Measurements from ENCODE around the gene HEXD. TPM values are rescaled to one million over a fixed set of nuclear protein-coding genes. Genes with fewer than 3 reads are reported as not detected.
"Not testable (repeated sequence)": the region's sequence is repeated elsewhere in the genome, so short reads cannot be mapped to it uniquely, and the experiment has no call there.

HEXD gene
- total RNA-seq, 2 donors from 2014 or later = 32.2 to 33.4 TPM

- DNase-seq (no peak), ATAC-seq (no peak)
- H3K9me3 ChIP-seq (ENCODE audit: control insufficient read depth, low read length, poor library complexity, severe bottlenecking) = no peaks in the 10 kb centered on the region
- H3K27ac Mint-ChIP-seq = peak overlapping the region; percentile 63
- no peak overlapping the region for H3K4me3 Mint-ChIP-seq
- no peaks in the 10 kb centered on the region for H3K27me3 Mint-ChIP-seq
- peaks cover 8% of the 10 kb centered on the region for H3K4me1 Mint-ChIP-seq
- H3K36me3 Mint-ChIP-seq (ENCODE audit: low read depth) = no peaks in the 10 kb centered on the region
These were observed 9.2 kb upstream of the HEXD start for GRCh38 chr17:82408938-82409318.

DNA sequence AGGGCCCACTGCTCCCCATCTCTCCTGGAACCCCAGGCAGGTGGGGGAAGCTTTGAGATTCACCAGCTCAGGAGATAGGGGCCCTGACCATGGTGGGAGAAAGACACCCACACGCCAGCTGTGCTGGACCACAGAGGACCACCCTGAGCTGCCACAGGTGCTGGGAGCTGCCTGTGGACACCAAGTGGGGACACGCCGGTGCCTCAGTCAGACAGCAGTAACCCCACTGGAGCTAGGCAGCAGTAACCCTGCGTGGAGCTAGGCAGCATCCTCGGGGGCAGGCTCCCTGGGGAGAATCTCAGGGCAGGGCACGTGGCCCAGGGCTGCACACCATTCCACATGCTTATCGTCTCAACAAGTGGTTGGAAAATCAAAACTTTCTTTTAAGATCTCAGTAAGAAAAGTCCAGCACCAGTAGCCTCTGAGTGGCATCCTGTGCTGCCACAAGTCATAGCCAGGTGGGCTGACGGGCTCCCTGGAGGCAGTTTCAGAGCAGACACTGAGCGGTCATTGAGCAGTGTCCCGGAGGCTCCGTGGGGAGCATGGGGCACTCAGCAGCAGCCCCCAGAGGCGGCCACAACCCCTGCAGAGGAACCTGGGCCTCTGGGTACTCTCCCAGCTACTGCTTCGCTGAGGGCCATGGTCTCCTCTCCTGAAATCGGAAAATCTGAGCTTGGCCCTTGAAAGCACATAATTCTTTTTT lies 8.0 kb upstream of the HEXD start:
- H3K4me1 Mint-ChIP-seq = peaks cover 16% of the 10 kb centered on the region
- no peak for ATAC-seq
- H3K27ac Mint-ChIP-seq = no peak overlapping the region
- no peak overlapping the region for H3K4me3 Mint-ChIP-seq
- no peak for DNase-seq
- H3K36me3 Mint-ChIP-seq (ENCODE audit: low read depth) = no peaks in the 10 kb centered on the region
- H3K9me3 ChIP-seq (ENCODE audit: control insufficient read depth, low read length, poor library complexity, severe bottlenecking) = no peaks in the 10 kb centered on the region
- H3K27me3 Mint-ChIP-seq = no peaks in the 10 kb centered on the region

DNA sequence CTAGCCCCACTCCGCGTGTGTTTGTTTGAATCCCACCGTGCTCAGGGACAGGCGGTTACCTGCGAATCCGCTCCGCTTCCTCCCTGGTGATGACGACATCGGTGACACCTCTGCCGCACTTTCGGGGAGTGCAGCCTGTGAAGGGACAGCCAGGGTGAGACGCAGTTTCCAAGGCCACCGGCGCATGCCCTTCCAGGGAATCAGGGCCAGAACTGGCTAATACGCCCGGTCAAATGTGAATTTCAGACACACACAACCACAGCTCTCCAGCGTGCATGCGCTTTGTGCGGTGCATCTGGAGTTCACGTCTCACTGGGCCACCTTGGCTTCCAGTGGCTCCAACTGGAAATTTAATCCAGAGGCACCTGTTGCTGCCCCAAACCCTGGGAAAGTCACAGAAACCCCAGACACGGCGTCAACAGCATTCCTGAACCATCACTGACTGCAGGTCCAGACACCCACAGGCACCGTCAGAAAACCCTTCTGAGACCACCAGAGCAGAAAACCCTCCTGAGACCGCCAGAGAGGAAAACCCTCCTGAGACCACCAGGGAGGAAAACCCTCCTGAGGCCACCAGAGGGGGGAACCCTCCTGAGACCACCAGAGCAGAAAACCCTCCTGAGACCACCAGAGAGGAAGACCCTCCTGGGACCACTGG lies 6.6 kb upstream of the HEXD start:
- H3K9me3 ChIP-seq (ENCODE audit: control insufficient read depth, low read length, poor library complexity, severe bottlenecking) = no peaks in the 10 kb centered on the region
- no peak overlapping the region for H3K4me3 Mint-ChIP-seq
- no peaks in the 10 kb centered on the region for H3K36me3 Mint-ChIP-seq (ENCODE audit: low read depth)
- DNase-seq = no peak
- no peak for ATAC-seq
- no peaks in the 10 kb centered on the region for H3K27me3 Mint-ChIP-seq
- peaks cover 19% of the 10 kb centered on the region for H3K4me1 Mint-ChIP-seq
- H3K27ac Mint-ChIP-seq = no peak overlapping the region

- not testable (repeated sequence) for H3K36me3 Mint-ChIP-seq (ENCODE audit: low read depth); H3K27ac Mint-ChIP-seq; DNase-seq; H3K4me3 Mint-ChIP-seq; ATAC-seq; H3K9me3 ChIP-seq (ENCODE audit: control insufficient read depth, low read length, poor library complexity, severe bottlenecking); H3K27me3 Mint-ChIP-seq
- H3K4me1 Mint-ChIP-seq = peaks cover 19% of the 10 kb centered on the region
These were observed 6.1 kb upstream of the HEXD start for GRCh38 chr17:82412081-82412480.

- H3K36me3 Mint-ChIP-seq (ENCODE audit: low read depth) = no peaks in the 10 kb centered on the region
- H3K27me3 Mint-ChIP-seq = no peaks in the 10 kb centered on the region
- peaks cover 19% of the 10 kb centered on the region for H3K4me1 Mint-ChIP-seq
- H3K4me3 Mint-ChIP-seq = no peak overlapping the region
- ATAC-seq = no peak
- no peaks in the 10 kb centered on the region for H3K9me3 ChIP-seq (ENCODE audit: control insufficient read depth, low read length, poor library complexity, severe bottlenecking)
- H3K27ac Mint-ChIP-seq = no peak overlapping the region
- no peak for DNase-seq
These were observed 5.3 kb upstream of the HEXD start for GRCh38 chr17:82412535-82413520.

DNA sequence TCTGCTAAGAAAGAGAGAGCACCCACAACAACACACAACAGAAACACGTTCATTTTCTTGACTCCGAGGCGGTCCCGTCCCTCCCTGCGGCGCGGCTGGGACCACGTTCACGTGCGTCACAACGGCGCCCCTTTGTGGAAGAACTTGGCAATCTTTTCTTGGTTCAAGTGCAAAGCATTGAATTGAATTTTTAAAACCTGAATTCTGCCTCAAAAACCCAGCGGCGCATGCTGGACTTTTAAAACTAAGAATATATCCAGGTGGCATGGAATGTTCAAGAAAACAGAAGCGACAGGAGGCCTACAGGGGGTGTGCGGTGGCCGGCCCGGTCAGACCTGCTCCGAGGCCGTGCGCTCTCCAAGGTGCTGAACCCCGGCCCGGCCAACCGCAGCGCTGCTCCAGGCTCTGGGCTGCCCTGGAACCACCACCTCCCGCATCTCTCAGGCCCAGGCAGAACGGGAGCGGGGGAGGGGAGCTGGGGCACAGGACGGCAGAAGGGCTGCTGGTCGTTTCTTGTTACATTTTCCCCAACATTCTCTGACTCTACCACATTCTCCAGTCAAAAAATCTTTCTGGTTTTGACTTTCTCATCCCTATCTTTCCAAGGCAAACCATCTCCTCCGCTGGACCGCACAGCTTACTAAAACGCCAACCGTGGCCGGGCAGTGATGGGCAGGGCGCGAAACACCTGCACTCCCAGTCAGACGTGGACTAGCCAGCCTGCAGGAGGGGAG lies 3.4 kb upstream of the HEXD start:
- no peaks in the 10 kb centered on the region for H3K36me3 Mint-ChIP-seq (ENCODE audit: low read depth)
- ATAC-seq = peak; percentile 19
- no peaks in the 10 kb centered on the region for H3K27me3 Mint-ChIP-seq
- H3K4me3 Mint-ChIP-seq = peak overlapping the region; percentile 21
- H3K4me1 Mint-ChIP-seq = peaks cover 17% of the 10 kb centered on the region
- no peaks in the 10 kb centered on the region for H3K9me3 ChIP-seq (ENCODE audit: control insufficient read depth, low read length, poor library complexity, severe bottlenecking)
- H3K27ac Mint-ChIP-seq = peak overlapping the region; percentile 59
- DNase-seq = peak; percentile 38 to 63 (median 58)

DNA sequence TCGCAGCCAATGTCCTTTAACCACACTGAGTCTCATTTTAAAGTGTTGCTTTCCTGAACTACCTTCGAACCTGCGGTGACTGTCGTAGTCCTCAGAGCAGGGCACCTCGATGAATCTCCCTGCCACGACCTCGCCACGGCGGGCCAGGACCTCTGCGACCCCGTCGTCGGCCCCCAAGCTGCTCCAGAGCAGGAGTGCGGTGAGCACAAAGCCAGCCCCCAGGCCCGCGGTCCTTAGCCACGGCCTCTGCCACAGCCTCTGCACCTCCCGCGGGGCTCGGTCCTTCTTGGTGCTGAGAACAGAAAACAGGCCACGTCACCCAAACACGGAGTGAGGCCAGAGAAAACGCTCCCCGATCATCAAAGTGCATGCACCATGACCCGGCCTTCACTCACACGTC lies 2.8 kb upstream of the HEXD start:
- peak overlapping the region; percentile 59 for H3K27ac Mint-ChIP-seq
- no peaks in the 10 kb centered on the region for H3K9me3 ChIP-seq (ENCODE audit: control insufficient read depth, low read length, poor library complexity, severe bottlenecking)
- peak overlapping the region; percentile 67 for H3K4me3 Mint-ChIP-seq
- ATAC-seq (no peak), DNase-seq (no peak)
- H3K27me3 Mint-ChIP-seq = no peaks in the 10 kb centered on the region
- H3K4me1 Mint-ChIP-seq = peaks cover 23% of the 10 kb centered on the region
- H3K36me3 Mint-ChIP-seq (ENCODE audit: low read depth) = no peaks in the 10 kb centered on the region

DNA sequence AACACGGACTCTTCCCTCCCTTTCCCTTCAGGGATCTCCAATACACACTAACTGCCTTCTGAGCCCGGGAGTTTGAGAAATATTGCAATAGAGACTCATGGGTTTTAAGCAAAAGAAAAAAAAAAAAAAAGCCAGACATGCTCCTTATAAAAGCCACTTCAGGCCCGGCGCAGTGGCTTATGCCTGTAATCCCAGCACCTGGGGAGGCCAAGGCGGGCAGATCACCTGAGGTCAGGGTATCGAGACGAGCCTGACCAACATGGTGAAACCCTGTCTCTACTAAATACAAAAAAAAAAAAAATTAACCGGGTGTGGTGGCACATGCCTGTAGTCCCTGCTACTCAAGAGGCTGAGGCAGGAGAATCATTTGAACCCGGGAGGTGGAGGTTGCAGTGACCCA lies 2.4 kb upstream of the HEXD start:
- Mint-ChIP-seq H3K4me3 (peak overlapping the region; percentile 67), H3K27ac (peak overlapping the region; percentile 11), H3K4me1 (peaks cover 23% of the 10 kb centered on the region), H3K27me3 (no peaks in the 10 kb centered on the region), H3K36me3 (ENCODE audit: low read depth) (no peaks in the 10 kb centered on the region)
- no peak for ATAC-seq
- no peak for DNase-seq
- no peaks in the 10 kb centered on the region for H3K9me3 ChIP-seq (ENCODE audit: control insufficient read depth, low read length, poor library complexity, severe bottlenecking)

DNA sequence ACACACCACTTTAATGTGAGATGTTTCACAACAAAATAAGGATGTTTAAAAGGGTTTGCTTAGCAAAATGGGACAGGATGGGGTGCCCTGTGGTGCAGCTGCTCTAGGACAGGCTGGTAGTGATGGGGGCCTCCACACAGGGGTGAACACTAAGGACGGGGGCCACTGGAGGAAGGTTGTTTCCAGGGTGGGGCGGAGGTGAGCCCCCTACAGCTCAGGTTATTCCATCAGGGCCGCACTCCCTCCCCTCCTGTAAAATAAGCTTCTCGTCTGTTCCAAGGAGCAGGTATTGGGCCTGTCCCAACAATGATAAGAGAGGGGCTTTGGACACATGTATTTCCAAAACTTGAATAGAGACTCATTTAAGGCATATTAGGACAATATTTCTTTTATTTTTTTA lies 1.9 kb upstream of the HEXD start:
- H3K9me3 ChIP-seq (ENCODE audit: control insufficient read depth, low read length, poor library complexity, severe bottlenecking) = no peaks in the 10 kb centered on the region
- Mint-ChIP-seq H3K4me3 (no peak overlapping the region), H3K27me3 (no peaks in the 10 kb centered on the region), H3K27ac (no peak overlapping the region), H3K36me3 (ENCODE audit: low read depth) (no peaks in the 10 kb centered on the region), H3K4me1 (peaks cover 23% of the 10 kb centered on the region)
- ATAC-seq (no peak), DNase-seq (no peak)

- no peaks in the 10 kb centered on the region for H3K9me3 ChIP-seq (ENCODE audit: control insufficient read depth, low read length, poor library complexity, severe bottlenecking)
- DNase-seq = no peak
- H3K36me3 Mint-ChIP-seq (ENCODE audit: low read depth) = no peaks in the 10 kb centered on the region
- H3K4me1 Mint-ChIP-seq = peaks cover 23% of the 10 kb centered on the region
- H3K27ac Mint-ChIP-seq = no peak overlapping the region
- no peak for ATAC-seq
- no peaks in the 10 kb centered on the region for H3K27me3 Mint-ChIP-seq
- H3K4me3 Mint-ChIP-seq = no peak overlapping the region
These were observed 1.4 kb upstream of the HEXD start for GRCh38 chr17:82416771-82417170.

- H3K4me3 Mint-ChIP-seq = peak overlapping the region; percentile 85
- ATAC-seq (no peak), DNase-seq (no peak)
- H3K27me3 Mint-ChIP-seq = no peaks in the 10 kb centered on the region
- H3K27ac Mint-ChIP-seq = peak overlapping the region; percentile 71
- peaks cover 21% of the 10 kb centered on the region for H3K4me1 Mint-ChIP-seq
- H3K9me3 ChIP-seq (ENCODE audit: control insufficient read depth, low read length, poor library complexity, severe bottlenecking) = no peaks in the 10 kb centered on the region
- H3K36me3 Mint-ChIP-seq (ENCODE audit: low read depth) = peaks cover 3% of the 10 kb centered on the region
These were observed 1.4 kb downstream of the HEXD start for GRCh38 chr17:82419540-82419939.

DNA sequence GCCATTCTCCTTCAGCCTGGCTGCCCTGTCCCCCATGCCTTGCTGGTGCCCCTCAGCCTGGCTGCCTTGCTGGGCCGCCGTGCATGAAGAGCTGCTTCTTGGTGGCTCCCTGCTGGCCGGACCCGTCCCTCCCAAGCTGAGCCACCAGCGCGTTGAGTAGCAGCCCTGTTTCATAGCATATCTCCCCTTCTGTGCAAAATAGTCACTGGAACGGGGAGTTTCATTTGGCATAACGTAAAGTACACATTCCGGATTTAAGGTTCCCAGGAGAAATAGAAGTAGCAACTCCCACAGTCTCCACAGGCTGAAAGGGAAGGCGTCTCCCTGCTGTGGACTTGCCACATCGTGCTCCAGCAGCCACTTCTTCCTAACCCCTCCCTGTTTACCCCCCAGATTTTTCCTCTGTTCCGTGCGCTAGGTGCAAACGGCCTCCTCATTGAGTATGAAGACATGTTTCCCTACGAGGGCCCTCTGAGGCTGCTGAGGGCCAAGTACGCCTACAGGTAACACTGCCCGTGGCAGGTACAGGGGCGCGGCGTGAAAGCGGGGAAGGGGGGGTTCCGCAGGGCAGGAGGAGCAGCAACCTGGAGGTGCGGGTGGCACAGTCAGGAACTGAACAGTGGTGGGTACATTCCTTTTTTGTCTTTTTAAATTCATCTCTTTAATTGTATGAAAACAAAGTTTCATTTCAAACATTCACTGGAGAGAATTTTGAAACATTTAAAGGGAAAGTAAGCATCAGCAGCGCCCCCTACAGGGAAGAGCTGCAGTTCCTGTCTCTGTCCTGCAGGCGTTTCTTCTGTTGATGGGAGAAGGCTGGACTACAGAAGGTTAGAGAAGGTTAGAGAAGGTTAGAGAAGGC lies 6.1 kb downstream of the HEXD start:
- ATAC-seq (peak; percentile 51), DNase-seq (peak; percentile 32 to 54 (median 35))
- no peak overlapping the region for H3K27ac Mint-ChIP-seq
- no peak overlapping the region for H3K4me3 Mint-ChIP-seq
- peaks cover 3% of the 10 kb centered on the region for H3K36me3 Mint-ChIP-seq (ENCODE audit: low read depth)
- H3K9me3 ChIP-seq (ENCODE audit: control insufficient read depth, low read length, poor library complexity, severe bottlenecking) = no peaks in the 10 kb centered on the region
- H3K27me3 Mint-ChIP-seq = no peaks in the 10 kb centered on the region
- peaks cover 16% of the 10 kb centered on the region for H3K4me1 Mint-ChIP-seq
